ENCODE measurements around the gene MRPL55. TPM values are rescaled to one million over a fixed set of nuclear protein-coding genes. Genes with fewer than 3 reads are reported as not detected.

The MRPL55 gene
- total RNA-seq, 1 experiment from 2014 or later, result 63.7 TPM

DNA sequence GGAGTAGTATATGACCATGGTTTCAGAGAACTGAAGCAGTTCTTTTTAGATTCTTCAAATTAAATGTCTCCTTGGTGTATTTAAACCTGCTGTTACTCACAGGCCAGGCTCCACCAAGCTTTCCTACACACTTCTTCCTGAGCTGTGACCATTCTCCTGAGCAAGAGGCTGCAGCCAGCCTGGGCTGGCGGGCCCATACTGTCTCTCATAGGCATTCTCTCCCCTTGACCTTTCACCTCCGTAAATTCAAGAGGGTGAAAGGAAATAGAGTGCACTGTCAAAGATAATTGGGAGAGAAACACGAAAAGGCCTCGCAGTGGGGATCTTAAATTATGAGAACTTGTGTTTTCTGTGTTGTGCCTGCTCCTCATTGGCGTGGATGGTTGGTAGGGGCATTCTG lies 24.3 kb downstream of the MRPL55 start:
- POLR2A ChIA-PET, result no interaction called here
- Histone ChIP-seq H3K9me3 (no peaks in the 10 kb centered on the region), H3K27me3 (replicated peaks; ENCODE audit: control insufficient read depth, insufficient read depth, low read length) (no peaks in the 10 kb centered on the region), H3K36me3 (ENCODE audit: control insufficient read depth, insufficient read depth, low read length) (peaks cover 6% of the 10 kb centered on the region), H3K4me3 (ENCODE audit: low read depth, low read length) (no peak overlapping the region), H3K4me1 (peaks cover 23% of the 10 kb centered on the region)
- Mint-ChIP-seq H3K4me1 (ENCODE audit: low read depth, unreplicated experiment) (peaks cover 27% of the 10 kb centered on the region), H3K9me3 (ENCODE audit: unreplicated experiment) (no peaks in the 10 kb centered on the region), H3K36me3 (ENCODE audit: insufficient read depth, unreplicated experiment) (peaks cover 64% of the 10 kb centered on the region), H3K27ac (ENCODE audit: unreplicated experiment) (peak overlapping the region; percentile 95), H3K4me3 (ENCODE audit: unreplicated experiment) (peak overlapping the region; percentile 93), H3K27me3 (ENCODE audit: insufficient read depth, unreplicated experiment) (no peaks in the 10 kb centered on the region)
- BruUV-seq (replicated peaks), result no TSS peak
- DNase-seq, result no peak
- no peak for TF ChIP-seq CTCF (IDR thresholded peaks at IDR 0.05; ENCODE audit: insufficient read depth in 1 of 2, low read depth in 1 of 2, low read length in 1 of 2, severe bottlenecking in 1 of 2, unreplicated experiment in 1 of 2)
- intact Hi-C loops (cut with micrococcal nuclease; ENCODE audit: unreplicated experiment), result loop anchor here (2.0 kb wide), 1 partner anchor 16 kb away; no protein-coding TSS in a partner anchor
- CTCF ChIA-PET, result no interaction called here

GRCh38 chr1:228084325-228084724 lies 24.8 kb downstream of the MRPL55 start:
- Histone ChIP-seq H3K4me3 (ENCODE audit: low read depth, low read length) (peak overlapping the region; percentile 98), H3K9me3 (no peaks in the 10 kb centered on the region), H3K4me1 (peaks cover 23% of the 10 kb centered on the region), H3K27me3 (replicated peaks; ENCODE audit: control insufficient read depth, insufficient read depth, low read length) (no peaks in the 10 kb centered on the region), H3K36me3 (ENCODE audit: control insufficient read depth, insufficient read depth, low read length) (peaks cover 3% of the 10 kb centered on the region)
- H3K27me3 Mint-ChIP-seq (ENCODE audit: insufficient read depth, unreplicated experiment), result no peaks in the 10 kb centered on the region
- H3K4me3 Mint-ChIP-seq (ENCODE audit: unreplicated experiment), result peak overlapping the region; percentile 93
- no peak for TF ChIP-seq CTCF (IDR thresholded peaks at IDR 0.05; ENCODE audit: insufficient read depth in 1 of 2, low read depth in 1 of 2, low read length in 1 of 2, severe bottlenecking in 1 of 2, unreplicated experiment in 1 of 2)
- CTCF ChIA-PET, result interaction anchor here (1.2 to 1.6 kb wide), 2 partner anchors 18 to 85 kb away, joined by 3 to 5 read pairs; no protein-coding TSS in a partner anchor
- DNase-seq, result no peak
- peak overlapping the region; percentile 95 for H3K27ac Mint-ChIP-seq (ENCODE audit: unreplicated experiment)
- no peaks in the 10 kb centered on the region for H3K9me3 Mint-ChIP-seq (ENCODE audit: unreplicated experiment)
- peaks cover 27% of the 10 kb centered on the region for H3K4me1 Mint-ChIP-seq (ENCODE audit: low read depth, unreplicated experiment)
- no TSS peak for BruUV-seq (replicated peaks)
- H3K36me3 Mint-ChIP-seq (ENCODE audit: insufficient read depth, unreplicated experiment), result peaks cover 60% of the 10 kb centered on the region
- POLR2A ChIA-PET, result no interaction called here
- intact Hi-C loops (cut with micrococcal nuclease; ENCODE audit: unreplicated experiment), result loop anchor here (2.0 kb wide), 1 partner anchor 16 kb away; no protein-coding TSS in a partner anchor

- peaks cover 3% of the 10 kb centered on the region for H3K36me3 ChIP-seq (ENCODE audit: control insufficient read depth, insufficient read depth, low read length)
- intact Hi-C loops (cut with micrococcal nuclease; ENCODE audit: unreplicated experiment), result loop anchor here (2.0 kb wide), 4 partner anchors 17 to 57 kb away; partner anchors contain the start of genes GUK1 and MRPL55
- no peaks in the 10 kb centered on the region for H3K27me3 ChIP-seq (replicated peaks; ENCODE audit: control insufficient read depth, insufficient read depth, low read length)
- peak overlapping the region; percentile 98 for H3K4me3 ChIP-seq (ENCODE audit: low read depth, low read length)
- H3K4me1 ChIP-seq, result peaks cover 23% of the 10 kb centered on the region
- peak overlapping the region; percentile 95 for H3K27ac Mint-ChIP-seq (ENCODE audit: unreplicated experiment)
- H3K4me3 Mint-ChIP-seq (ENCODE audit: unreplicated experiment), result peak overlapping the region; percentile 93
- DNase-seq, result no peak
- H3K4me1 Mint-ChIP-seq (ENCODE audit: low read depth, unreplicated experiment), result peaks cover 24% of the 10 kb centered on the region
- peaks cover 55% of the 10 kb centered on the region for H3K36me3 Mint-ChIP-seq (ENCODE audit: insufficient read depth, unreplicated experiment)
- no peak for TF ChIP-seq CTCF (IDR thresholded peaks at IDR 0.05; ENCODE audit: insufficient read depth in 1 of 2, low read depth in 1 of 2, low read length in 1 of 2, severe bottlenecking in 1 of 2, unreplicated experiment in 1 of 2)
- H3K27me3 Mint-ChIP-seq (ENCODE audit: insufficient read depth, unreplicated experiment), result no peaks in the 10 kb centered on the region
- ChIA-PET POLR2A (interaction anchor here (0.6 kb wide), 2 partner anchors 24 to 26 kb away, joined by 3 to 7 read pairs; no protein-coding TSS in a partner anchor), CTCF (interaction anchor here (0.6 to 1.6 kb wide), 3 partner anchors 18 to 84 kb away, joined by 3 to 5 read pairs (median 4); no protein-coding TSS in a partner anchor)
- no peaks in the 10 kb centered on the region for H3K9me3 ChIP-seq
- no peaks in the 10 kb centered on the region for H3K9me3 Mint-ChIP-seq (ENCODE audit: unreplicated experiment)
- TSS peak; percentile 32 for BruUV-seq (replicated peaks)
These were observed 25.2 kb downstream of the MRPL55 start for GRCh38 chr1:228083871-228084278.

Measured in Caco-2 (cell line).